Measurements from ENCODE around the gene PPP1R3C. TPM values are rescaled to one million over a fixed set of nuclear protein-coding genes. Genes with fewer than 3 reads are reported as not detected.

PPP1R3C gene
- total and polyA plus RNA-seq, 2 experiments from 2014 or later: 0.91 to 1.8 TPM

DNA sequence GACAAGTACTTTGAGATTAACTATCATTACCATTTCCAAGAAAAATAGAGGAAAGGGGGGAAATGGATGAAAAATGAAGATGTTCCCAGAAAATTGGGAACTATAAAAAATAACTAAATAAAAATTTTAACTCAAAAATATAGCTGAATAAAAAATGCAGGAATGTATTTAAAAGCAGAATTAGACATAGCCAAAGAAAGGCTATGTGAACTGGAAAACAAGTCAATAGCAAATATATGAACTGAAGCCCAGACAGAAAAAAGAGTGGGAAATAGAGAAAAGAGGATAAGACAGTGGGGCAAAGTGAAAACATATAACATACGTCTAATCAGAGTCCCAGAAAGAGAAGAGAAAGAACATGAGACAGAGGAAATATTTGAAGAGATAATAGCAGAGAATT, 10.3 kb downstream of the PPP1R3C start (continued):
- TF ChIP-seq, protein P1, sequence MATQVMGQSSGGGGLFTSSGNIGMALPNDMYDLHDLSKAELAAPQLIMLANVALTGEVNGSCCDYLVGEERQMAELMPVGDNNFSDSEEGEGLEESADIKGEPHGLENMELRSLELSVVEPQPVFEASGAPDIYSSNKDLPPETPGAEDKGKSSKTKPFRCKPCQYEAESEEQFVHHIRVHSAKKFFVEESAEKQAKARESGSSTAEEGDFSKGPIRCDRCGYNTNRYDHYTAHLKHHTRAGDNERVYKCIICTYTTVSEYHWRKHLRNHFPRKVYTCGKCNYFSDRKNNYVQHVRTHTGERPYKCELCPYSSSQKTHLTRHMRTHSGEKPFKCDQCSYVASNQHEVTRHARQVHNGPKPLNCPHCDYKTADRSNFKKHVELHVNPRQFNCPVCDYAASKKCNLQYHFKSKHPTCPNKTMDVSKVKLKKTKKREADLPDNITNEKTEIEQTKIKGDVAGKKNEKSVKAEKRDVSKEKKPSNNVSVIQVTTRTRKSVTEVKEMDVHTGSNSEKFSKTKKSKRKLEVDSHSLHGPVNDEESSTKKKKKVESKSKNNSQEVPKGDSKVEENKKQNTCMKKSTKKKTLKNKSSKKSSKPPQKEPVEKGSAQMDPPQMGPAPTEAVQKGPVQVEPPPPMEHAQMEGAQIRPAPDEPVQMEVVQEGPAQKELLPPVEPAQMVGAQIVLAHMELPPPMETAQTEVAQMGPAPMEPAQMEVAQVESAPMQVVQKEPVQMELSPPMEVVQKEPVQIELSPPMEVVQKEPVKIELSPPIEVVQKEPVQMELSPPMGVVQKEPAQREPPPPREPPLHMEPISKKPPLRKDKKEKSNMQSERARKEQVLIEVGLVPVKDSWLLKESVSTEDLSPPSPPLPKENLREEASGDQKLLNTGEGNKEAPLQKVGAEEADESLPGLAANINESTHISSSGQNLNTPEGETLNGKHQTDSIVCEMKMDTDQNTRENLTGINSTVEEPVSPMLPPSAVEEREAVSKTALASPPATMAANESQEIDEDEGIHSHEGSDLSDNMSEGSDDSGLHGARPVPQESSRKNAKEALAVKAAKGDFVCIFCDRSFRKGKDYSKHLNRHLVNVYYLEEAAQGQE (IDR thresholded peaks at IDR 0.05; ENCODE audit: unreplicated experiment): no peak

DNA sequence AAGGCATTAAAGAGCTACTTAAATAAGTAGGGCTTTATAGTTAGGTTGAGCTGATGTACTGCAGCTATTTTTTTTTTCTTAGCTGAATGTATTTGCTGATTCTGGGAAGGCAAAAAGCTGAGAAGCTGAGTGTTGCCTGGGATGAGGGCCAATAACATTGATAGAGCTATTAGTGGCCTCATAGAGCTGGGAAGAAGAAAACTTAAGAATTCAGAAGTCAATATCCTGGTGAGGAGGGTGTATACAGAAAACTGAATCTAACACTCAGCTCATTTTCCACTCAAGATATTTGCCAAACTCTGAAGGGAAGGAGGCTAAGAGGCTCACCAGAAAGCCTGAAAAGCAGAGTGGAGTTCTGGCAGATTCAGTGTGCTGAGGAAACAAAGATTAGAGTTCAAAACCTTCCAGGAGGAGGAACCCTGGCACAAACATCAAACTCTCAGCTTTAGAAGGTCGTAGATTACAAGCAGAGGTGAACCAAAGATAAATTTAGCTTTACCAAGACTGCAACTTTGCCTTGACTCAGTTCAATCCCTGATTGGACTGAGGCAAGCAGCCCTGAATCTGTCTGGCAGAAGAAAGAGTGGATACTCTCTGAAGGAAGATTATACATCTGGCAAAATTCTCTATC, 11.3 kb downstream of the PPP1R3C start:
- Histone ChIP-seq H3K27ac (ENCODE audit: low read depth) (no peak overlapping the region), H3K27me3 (ENCODE audit: insufficient read depth) (no peaks in the 10 kb centered on the region), H4K20me1 (replicated peaks; ENCODE audit: insufficient read depth) (no peaks in the 10 kb centered on the region), H3F3A (replicated peaks; ENCODE audit: low read depth) (no peaks in the 10 kb centered on the region), H3K79me2 (replicated peaks; ENCODE audit: insufficient read depth) (no peaks in the 10 kb centered on the region), H3K9me2 (ENCODE audit: insufficient read depth) (peaks cover 7% of the 10 kb centered on the region), H3K36me3 (ENCODE audit: insufficient read depth) (no peaks in the 10 kb centered on the region), H2AFZ (no peak overlapping the region), H3K4me3 (no peak overlapping the region), H3K4me1 (ENCODE audit: insufficient read depth) (no peaks in the 10 kb centered on the region), H3K4me2 (no peak overlapping the region)
- no peaks in the 10 kb centered on the region for H3K4me1 Mint-ChIP-seq
- DNase-seq (ENCODE audit: low spot score) (no peak), ATAC-seq (no peak)
- TF ChIP-seq, protein P2, sequence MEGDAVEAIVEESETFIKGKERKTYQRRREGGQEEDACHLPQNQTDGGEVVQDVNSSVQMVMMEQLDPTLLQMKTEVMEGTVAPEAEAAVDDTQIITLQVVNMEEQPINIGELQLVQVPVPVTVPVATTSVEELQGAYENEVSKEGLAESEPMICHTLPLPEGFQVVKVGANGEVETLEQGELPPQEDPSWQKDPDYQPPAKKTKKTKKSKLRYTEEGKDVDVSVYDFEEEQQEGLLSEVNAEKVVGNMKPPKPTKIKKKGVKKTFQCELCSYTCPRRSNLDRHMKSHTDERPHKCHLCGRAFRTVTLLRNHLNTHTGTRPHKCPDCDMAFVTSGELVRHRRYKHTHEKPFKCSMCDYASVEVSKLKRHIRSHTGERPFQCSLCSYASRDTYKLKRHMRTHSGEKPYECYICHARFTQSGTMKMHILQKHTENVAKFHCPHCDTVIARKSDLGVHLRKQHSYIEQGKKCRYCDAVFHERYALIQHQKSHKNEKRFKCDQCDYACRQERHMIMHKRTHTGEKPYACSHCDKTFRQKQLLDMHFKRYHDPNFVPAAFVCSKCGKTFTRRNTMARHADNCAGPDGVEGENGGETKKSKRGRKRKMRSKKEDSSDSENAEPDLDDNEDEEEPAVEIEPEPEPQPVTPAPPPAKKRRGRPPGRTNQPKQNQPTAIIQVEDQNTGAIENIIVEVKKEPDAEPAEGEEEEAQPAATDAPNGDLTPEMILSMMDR (conservative IDR thresholded peaks at IDR 0.05; ENCODE audit: low read depth in 2 of 2): no peak
- TF ChIP-seq, protein P1 (IDR thresholded peaks at IDR 0.05; ENCODE audit: unreplicated experiment): no peak
- TF ChIP-seq POLR2AphosphoS5 (IDR thresholded peaks at IDR 0.05; ENCODE audit: low read depth) (no peak), EZH2phosphoT487 (IDR thresholded peaks at IDR 0.05; ENCODE audit: unreplicated experiment) (no peak), JUNB (IDR thresholded peaks at IDR 0.05; ENCODE audit: unreplicated experiment) (no peak), NANOG (IDR thresholded peaks at IDR 0.05; ENCODE audit: borderline replicate concordance) (no peak), ZNF331 (CRISPR knock-in tag; IDR thresholded peaks at IDR 0.05; ENCODE audit: low read depth) (no peak)
- TF ChIP-seq, protein P3, sequence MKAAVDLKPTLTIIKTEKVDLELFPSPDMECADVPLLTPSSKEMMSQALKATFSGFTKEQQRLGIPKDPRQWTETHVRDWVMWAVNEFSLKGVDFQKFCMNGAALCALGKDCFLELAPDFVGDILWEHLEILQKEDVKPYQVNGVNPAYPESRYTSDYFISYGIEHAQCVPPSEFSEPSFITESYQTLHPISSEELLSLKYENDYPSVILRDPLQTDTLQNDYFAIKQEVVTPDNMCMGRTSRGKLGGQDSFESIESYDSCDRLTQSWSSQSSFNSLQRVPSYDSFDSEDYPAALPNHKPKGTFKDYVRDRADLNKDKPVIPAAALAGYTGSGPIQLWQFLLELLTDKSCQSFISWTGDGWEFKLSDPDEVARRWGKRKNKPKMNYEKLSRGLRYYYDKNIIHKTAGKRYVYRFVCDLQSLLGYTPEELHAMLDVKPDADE (IDR thresholded peaks at IDR 0.05): no peak
- H3K36me3 Mint-ChIP-seq (ENCODE audit: low read depth): no peaks in the 10 kb centered on the region; the same call in 2 of the 3 replicates
- H3K27me3 Mint-ChIP-seq (ENCODE audit: insufficient read depth, low read depth, poor library complexity): peaks cover 4% of the 10 kb centered on the region
- H3K27ac Mint-ChIP-seq: no peak overlapping the region
- no peak overlapping the region for H3K4me3 Mint-ChIP-seq
- peaks cover 12% of the 10 kb centered on the region; the same call in 2 of the 3 replicates for H3K9me3 Mint-ChIP-seq

All from GM23338 (cell line).